ENCODE results near the gene HPSE.
"Not testable (repeated sequence)": the region's sequence is repeated elsewhere in the genome, so short reads cannot be mapped to it uniquely, and the experiment has no call there.

HPSE gene

GRCh38 chr4:83329521-83330110, 5.0 kb downstream of the HPSE start:
- no peak for DNase-seq

- DNase-seq, result no peak
Observed at GRCh38 chr4:83328521-83329187, 6.0 kb downstream of the HPSE start.

- no peak for DNase-seq
Observed at GRCh38 chr4:83326546-83326945, 8.1 kb downstream of the HPSE start.

GRCh38 chr4:83325306-83325705, 9.3 kb downstream of the HPSE start:
- DNase-seq, result not testable (repeated sequence)

GRCh38 chr4:83323136-83323535, 11.5 kb downstream of the HPSE start:
- DNase-seq, result no peak

- no peak for DNase-seq
Observed at GRCh38 chr4:83320548-83320947, 14.1 kb downstream of the HPSE start.

GRCh38 chr4:83318666-83319065, 16.0 kb downstream of the HPSE start:
- no peak for DNase-seq

- DNase-seq, result no peak
Observed at GRCh38 chr4:83317671-83318070, 17.0 kb downstream of the HPSE start.

- no peak for DNase-seq
Observed at GRCh38 chr4:83316459-83317165, 18.0 kb downstream of the HPSE start.

- DNase-seq, result no peak
Observed at GRCh38 chr4:83315341-83315870, 19.2 kb downstream of the HPSE start.

- no peak for DNase-seq
Observed at GRCh38 chr4:83308672-83309071, 26.0 kb downstream of the HPSE start.

- no peak for DNase-seq
Observed at GRCh38 chr4:83307920-83308319, 26.7 kb downstream of the HPSE start.

- no peak for DNase-seq
Observed at GRCh38 chr4:83305187-83305586, 29.5 kb downstream of the HPSE start.

- no peak for DNase-seq
Observed at GRCh38 chr4:83297548-83298260, 36.9 kb downstream of the HPSE start.

GRCh38 chr4:83293305-83294046, 41.2 kb downstream of the HPSE start:
- DNase-seq, result no peak

GRCh38 chr4:83290059-83290774, 44.4 kb downstream of the HPSE start:
- not testable (repeated sequence) for DNase-seq

GRCh38 chr4:83288381-83288780, 46.3 kb downstream of the HPSE start:
- DNase-seq, result not testable (repeated sequence)

- peak in 1 of 2 experiments; percentile 1 for DNase-seq
Observed at GRCh38 chr4:83285055-83285407, 49.6 kb downstream of the HPSE start.

GRCh38 chr4:83284193-83285054, 50.2 kb downstream of the HPSE start, which contains the start of gene COQ2:
COQ2 (minus strand) TSS chr4:83284798; CDS start chr4:83284764, 34 bp downstream.
- DNase-seq, result peak; percentile 63 to 84

GRCh38 chr4:83283181-83283580, 51.5 kb downstream of the HPSE start:
- DNase-seq, result no peak

GRCh38 chr4:83282049-83282535, 52.6 kb downstream of the HPSE start:
- DNase-seq, result no peak

Measured in cerebellar nuclear complex (tissue), 1 donor.